COLO829 (cell line): Measurements from ENCODE around the gene C1QTNF3.
"Not testable (repeated sequence)": the region's sequence is repeated elsewhere in the genome, so short reads cannot be mapped to it uniquely, and the experiment has no call there.

Experiments
- DNase-seq: peaks from one replicate; pipeline ENCODE4 v3.0.0; 2012; ENCODE audit warnings: low spot score

Gene C1QTNF3, protein sequence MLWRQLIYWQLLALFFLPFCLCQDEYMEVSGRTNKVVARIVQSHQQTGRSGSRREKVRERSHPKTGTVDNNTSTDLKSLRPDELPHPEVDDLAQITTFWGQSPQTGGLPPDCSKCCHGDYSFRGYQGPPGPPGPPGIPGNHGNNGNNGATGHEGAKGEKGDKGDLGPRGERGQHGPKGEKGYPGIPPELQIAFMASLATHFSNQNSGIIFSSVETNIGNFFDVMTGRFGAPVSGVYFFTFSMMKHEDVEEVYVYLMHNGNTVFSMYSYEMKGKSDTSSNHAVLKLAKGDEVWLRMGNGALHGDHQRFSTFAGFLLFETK

DNA sequence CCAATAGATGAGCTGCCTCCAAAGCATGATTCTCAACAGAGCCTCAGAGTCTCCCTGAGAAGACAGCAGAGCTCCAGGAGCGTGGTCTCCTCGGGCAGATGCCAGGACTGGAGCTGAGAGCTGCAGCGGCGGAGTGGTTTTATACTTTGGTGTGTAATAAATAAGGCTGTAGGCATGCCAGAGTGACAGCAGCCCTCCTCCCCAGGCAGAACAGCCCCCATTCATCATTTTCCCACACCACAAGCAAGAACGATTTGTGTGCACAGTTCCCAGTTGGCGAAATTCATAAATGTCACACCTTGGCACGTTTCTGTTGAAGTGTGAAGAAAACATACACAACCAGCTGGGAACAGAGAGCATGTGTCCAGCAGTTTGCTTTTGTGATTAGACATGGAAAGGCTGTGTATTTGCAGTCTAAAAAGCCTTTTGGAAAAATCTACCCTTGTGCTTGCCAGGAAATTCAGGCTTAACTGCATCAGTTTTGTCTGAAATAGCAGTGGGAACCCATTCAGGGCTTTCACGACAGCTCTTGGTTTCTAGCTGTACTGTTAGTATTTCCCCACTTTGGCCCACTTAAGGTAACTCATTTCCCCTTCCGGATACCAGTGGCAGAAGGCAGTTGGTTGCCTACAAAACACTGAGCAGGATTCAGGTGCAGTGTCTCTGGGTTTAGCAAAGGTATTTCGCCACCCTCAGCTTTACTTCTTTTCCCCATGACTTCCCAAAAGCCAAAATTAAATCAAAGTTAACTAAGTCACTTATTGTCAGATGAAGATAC lies at the start of gene C1QTNF3:
Gene C1QTNF3, minus strand, starts transcription at position 115 of the 778 bp plus-strand sequence. Its CDS starts 88 bp downstream, at position 27.
- no peak for DNase-seq

DNA sequence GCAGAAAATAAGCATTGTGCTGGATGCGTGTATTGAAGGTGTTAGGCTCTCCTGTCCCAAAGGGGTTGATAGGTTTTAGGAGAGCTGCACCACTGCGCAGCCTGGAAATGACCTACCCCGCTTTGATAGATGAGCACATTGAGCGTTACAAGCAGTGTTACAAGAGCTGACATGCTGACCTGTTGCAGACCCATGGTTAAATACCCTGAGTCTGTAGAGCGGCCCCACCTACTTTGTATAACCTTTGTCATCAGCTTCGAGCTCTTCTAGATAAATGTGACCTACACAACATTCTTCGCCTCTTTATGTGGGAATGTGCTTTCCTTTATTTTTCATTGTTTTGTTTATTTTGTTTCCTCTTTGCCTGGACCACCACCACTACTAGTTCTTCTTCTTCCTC lies 48.0 kb upstream of the C1QTNF3 start:
- not testable (repeated sequence) for DNase-seq

DNA sequence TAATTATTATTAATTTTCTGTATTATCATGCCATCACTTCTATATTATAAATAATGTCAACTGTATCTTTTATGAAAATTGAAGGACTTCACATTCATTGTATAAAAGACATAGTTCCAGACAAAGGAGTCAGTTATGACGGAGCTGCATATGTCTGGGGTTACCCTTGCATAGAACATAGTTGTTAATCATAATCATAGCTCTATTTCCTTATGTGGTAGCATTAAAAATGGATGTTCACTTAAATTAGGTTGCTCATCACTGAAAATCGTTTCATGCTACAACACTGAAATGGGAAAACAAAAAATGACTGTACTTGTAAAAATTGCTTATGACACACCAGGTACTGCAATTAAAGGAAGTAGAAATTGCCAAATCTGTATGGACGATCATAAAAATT lies 46.8 kb upstream of the C1QTNF3 start:
- DNase-seq, result not testable (repeated sequence)

DNA sequence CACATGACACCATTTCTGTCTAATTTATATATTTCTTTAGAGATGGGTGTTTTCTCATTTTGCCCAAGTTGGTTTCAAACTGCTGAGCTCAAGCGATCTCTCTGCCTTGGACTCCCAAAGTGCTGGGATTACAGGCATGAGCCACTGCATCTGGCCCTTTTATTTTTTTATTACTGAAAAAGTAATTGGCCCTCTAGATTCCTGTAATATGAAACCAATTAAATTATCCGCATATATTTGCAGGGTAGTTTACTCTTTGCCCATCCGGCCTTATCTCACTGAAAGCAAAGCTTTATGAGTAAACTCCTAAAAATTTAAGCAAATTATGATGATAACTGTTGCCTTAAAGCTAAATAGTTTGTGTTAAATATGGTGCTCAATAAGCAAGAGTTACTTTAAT lies 44.7 kb upstream of the C1QTNF3 start:
- not testable (repeated sequence) for DNase-seq

DNA sequence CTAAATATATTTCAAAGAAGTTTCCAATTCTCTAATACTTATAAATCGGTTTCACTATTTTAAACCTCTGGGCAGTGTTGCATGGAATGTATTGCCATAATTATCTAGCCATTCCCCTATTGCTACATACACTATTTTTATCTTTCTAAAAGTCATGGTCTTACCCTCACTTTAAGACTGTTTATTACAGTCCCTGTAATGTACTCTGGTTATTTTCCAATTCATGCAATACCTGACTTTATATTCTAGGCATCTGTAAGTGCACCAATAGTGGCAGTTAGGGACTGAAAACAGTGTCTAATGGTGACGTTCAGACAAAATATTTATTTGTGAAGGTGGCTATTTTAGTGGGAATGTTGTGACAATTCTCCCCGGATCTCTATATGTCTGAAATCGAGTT lies 40.9 kb upstream of the C1QTNF3 start:
- DNase-seq, result not testable (repeated sequence)

DNA sequence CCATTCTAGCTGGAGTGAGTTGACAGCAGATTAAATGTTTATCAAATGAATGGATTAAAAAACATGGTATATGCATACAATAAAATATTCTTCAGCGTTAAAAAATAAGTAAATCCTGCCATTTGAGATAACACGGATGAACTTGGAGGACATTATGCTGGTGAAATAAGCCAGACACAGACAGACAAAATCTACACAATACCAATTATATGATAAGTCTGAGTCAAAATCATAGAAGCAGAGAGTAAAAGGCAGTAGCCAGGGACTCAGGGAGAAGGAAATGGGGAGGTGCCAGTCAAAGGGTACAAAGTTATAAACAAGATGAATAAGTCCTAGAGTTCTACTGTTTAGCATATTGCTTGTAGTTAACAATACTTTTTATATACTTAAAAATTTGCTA lies 36.5 kb upstream of the C1QTNF3 start:
- not testable (repeated sequence) for DNase-seq

DNA sequence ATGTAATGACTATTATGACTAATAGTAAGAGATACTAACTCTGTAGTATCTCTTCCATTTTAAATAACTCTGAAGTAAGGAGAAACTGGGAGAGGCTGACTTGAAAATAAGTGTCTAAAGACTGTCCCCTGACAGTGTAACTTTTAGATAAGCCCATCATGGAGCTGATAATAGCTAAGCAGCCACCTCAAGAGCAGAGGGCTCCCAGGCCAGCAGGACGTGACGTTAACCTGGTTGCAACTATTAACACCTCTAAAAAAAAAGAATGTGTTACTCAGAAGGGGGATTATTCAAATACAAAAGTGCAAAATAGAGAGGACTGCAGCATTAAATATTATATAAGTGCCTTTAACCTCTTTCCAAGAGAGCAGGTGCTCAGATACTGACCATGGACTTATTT lies 34.6 kb upstream of the C1QTNF3 start:
- not testable (repeated sequence) for DNase-seq

DNA sequence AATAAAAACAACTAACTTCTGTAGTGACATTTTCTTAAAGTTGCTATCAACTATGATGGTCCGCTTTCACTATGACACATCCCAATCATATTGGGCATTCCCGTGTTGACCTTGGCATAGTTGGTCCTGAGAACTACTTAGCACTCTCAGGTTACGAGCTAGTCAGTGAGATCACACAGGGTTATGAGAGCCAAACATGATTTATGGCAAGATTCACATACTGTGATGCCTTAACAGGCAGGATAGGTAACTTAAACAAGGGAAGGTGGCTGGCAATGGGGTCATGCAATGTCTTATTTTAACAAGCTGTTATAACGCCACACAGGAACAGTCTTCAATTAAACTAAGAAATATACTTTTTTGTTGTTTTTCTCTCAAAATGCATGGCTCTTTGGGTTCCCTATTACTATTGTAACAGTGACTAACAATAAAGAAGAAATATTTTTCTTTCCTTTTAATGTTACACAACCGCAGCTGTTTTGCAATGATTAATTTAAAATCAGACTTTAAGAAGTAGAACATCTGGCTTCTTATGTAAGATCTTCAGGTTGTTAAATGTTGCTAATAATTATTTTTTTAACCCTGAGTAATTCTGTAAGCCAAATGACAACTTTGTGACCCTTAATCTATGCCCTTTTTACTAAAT lies 33.8 kb upstream of the C1QTNF3 start:
- not testable (repeated sequence) for DNase-seq

DNA sequence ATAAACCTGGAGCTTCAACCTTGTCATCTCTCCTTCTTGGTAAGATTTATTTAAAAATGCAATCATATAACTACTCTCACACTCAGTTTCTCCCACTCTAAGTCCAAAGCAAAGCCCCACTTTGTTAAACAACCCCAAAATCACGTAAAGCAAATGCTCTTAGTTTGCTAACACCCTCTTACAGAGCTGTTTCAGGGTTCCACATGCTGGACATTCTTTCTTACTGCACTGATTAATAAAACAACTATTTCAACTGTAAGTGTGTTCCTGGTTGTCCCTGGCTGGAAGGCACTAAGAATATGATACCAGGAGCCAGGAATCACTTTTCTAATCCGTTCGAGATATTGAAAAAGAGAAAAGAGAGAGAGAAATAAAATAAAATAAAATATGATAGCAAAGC lies 31.5 kb upstream of the C1QTNF3 start:
- DNase-seq, result not testable (repeated sequence)

DNA sequence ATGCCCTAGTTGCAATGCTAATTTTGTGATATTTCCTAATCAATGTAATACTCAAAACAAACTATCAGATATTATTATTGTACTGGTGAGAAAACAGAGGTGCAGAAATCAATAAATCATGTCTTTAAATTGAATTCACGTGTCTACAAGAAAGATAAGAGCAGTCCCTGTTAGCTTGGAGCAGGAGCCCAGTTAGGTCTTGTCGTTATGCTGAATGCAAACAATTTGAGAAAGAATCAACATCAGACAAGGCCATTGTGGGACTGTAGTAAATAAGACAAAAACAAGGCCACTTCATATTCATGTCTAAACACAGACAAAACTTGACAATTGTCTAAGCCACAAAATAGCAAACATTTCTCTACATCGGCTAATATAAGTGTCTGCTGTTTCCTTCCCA lies 31.1 kb upstream of the C1QTNF3 start:
- DNase-seq, result not testable (repeated sequence)

DNA sequence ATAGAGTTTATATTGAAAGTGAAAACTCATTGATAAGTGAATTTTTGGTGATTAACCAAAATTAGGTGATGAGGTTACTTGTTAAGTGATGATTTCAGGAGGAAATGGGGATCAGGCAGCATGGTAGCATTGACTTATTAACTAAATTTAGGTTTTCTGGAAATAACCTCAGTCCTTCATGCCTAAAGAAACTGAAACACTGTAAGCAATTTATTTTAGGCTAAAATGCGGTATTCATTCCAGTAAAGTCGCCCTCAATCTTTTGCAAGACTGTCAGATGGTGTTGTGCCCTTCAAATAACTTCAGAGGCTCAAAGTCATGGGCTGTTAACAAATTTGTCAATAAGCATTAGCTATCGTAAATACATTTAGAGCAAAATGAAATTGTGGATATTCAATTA lies 27.6 kb upstream of the C1QTNF3 start:
- not testable (repeated sequence) for DNase-seq

DNA sequence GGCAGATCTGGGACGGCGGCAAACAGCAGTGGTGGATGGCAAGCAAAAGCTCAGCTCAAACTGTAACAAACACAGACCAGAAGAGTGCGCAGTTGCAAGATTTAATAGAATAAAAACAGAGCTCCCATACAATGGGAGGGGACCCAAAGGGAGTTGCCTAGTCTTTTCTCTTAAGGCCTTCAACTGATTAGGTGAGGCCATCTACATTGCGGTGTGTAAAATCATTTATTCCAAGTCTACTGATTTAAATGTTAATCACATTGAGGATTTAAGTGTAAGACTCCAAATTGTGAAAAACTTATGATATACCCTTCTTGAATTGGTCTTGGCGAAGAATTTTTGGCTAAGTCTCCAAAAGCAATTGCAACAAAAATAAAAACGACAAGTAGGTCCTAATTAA lies 21.6 kb upstream of the C1QTNF3 start:
- DNase-seq, result no peak

DNA sequence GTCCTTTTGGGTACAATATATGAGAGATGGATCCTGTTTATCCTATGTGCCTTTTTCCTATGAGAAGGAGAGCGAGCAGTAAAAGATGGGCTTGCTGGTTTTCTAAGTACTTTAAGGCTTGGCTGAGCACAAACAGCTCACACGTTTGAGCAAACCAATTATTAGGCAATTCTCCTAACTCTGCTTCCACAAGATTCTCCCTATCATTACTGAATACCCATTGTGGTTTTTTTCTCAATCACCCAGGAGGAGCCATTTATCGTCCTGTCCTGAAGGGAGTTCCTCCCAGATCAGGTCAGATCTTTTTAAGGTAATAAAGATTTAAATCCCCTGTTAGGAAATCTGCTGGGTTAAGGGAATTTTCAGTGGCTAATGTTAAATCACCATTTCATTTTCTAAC lies 19.4 kb upstream of the C1QTNF3 start:
- no peak for DNase-seq

DNA sequence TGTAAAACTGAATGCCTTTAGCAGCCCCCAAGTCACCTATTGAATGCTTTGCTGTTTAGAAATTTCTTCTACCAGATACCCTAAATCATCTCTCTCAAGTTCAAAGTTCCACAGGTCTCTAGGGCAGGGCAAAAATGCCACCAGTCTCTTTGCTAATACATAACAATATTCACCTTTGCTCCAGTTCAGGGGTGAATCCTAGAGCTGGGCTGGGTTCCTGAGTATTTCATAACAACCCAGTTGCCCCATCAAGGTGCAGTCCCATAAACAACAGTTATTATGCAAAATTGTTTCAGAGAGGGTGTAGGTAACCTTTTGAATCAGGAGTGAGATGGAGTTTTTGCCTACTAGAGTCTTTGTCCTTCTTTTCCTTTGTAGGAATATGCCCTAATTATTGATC lies 19.0 kb upstream of the C1QTNF3 start:
- DNase-seq, result no peak

DNA sequence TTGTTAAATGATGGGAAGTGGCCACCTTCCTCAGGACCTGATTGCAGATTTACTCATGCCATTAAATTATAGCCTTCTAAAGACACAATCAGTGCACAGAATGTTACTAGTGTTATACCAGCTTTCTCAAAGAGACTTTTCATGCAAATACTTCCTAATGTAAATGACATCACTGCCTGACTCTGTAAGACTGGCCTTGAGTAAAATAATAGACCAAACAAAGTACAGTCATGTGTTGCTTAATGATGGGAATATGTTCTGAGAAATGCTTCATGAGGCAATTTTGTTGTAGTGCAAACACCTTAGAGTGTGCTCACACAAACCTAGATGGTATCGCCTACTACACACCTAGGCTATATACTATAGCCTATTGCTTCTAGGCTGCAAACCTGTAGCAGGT lies 17.0 kb upstream of the C1QTNF3 start:
- no peak for DNase-seq

DNA sequence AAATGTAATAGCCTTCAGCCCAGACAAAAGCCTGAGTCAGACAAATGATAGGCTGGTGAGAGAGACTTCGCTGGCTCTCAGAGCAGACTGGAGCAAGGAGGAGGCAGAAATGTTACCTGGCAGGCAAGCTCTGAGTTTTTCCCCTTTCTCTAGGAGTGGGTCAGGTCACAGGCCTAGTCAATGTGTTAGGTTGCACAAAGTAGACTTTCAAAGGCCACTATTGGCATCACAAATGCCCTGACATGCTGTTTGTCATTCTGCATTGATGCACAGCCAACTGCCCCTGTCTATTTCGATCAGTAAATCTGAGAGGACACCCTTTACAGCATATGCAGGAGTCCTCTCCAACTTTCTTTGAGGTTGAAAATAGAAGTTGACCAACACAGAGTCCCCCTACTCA lies 15.5 kb upstream of the C1QTNF3 start:
- no peak for DNase-seq

DNA sequence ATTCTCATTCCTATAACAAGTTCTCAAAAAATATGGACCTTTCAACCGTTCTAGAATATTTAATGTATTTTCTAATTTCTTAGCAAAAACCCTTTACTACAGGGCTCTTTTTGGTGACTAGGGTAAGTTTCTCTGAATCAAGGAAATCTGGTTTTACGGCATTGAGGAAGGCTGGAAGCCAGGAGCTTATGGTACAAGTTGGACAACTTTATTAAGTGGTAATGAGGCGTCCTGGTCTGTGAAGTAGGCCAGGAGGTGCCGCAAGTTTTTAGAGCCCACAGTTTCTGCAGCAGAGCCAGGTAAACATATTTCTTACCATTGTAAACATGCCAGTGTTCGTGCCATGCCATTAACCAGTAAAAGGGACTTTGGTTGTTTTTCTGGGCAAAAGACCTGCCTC lies 14.6 kb upstream of the C1QTNF3 start:
- no peak for DNase-seq

DNA sequence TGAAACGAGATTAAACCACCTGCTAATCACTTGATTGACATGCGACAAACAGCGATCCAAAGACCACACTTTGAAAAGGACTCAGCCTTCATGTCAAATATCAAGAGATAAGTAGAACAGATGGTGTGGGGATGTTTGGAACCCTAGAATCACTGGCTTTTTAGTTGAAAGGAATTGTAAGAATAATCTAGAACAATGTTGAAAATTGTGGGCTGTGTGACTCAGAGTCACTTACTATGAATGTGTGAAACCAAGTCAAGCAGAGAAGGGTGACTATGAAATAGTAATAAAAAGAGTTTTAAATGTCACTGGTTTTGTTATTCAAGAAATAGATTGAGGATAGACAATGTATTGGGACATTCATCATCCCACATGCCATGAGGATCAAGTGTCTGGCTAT lies 14.1 kb upstream of the C1QTNF3 start:
- DNase-seq, result no peak

DNA sequence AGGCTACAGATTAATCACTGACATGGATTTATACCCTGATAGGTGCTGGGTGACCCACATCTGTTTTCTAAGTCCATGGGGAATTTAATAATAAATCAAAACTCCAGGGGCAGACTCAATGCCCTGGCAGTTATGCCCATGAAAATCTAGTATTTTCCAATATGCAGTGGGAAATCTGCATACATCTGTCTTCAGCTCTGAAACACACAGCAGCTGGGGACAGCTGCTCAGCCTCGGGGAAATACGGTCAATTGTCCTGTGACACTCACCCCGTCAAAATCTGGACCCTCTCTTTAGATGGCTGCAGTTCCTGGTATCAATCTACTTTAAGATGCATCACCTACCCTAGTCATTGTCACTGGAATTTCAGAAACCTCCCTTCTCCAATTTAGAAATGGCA lies 12.7 kb upstream of the C1QTNF3 start:
- DNase-seq, result no peak

DNA sequence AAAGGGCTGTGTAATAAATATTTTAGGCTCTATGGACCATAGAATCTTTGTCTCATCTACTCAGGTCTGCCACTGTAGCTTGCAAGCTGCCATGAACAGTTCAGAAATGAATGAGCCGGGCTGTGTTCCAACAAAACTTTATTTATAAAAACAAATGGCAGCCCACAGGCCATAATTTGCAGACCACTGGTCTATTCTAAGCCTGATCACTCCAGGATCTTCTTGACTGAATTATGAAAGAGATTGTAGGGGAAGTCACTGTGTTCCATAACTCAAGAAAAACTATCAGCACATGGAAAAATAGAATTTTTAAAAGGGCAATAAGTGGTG lies 11.4 kb upstream of the C1QTNF3 start:
- DNase-seq, result no peak

DNA sequence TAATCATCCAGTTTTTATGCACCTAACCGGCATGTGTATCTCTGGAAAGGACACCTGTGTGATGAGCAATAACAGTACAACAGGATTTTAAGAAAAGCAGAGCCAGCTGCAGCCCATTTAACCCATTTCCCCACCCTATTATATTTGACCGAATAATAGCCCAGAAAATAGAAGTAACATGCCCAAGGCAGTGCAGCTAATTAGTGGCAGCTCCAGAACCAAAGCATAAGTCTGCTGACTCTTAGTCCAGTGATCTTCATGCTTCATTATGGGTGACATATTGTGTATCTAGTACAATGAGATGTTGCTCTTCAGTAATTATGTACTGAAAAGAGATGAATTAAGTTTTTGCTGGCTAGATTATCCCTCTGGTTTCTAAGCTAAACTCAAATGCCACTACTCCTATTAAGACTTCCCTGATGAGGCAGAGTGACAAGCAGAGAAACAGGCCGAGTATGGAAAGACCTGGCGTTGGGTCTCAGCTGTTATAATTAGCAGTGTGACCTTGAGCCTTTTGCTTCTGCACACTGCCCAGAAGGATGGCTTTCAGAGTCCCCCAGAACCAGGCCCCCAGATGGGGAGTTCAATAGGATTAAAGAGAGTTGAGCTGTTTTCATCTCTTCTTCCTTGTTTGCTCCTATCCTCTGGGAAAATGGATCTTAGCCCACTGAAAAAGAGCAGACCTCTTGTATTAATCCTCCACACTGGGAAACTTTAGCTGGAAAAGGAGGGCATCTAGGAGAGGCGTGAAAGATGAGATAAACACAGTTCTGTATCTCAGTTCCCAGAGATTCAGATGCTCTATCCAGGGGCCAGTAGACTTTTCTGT lies 10.8 kb upstream of the C1QTNF3 start:
- no peak for DNase-seq

DNA sequence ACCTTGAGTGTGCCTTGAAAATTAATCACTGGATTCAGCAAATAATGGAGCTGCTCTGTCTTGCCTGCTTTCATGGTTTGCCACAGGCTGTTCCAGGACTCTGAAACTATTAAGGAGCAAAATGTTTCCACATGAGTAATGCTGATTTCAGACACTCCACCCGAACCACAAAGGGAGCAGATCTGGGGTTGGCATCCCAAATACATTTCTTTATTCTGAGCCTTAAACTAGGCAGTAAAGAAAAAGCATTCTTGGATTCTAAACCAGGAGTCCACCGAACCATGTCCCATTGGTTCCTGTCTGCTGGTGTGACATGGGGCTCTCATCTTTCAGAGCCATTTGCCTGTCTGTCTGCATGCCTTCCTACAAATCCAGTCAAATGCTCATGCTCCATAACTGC lies 10.1 kb upstream of the C1QTNF3 start:
- DNase-seq, result no peak
